ENCODE results near the gene SLC25A36. TPM values are rescaled to one million over a fixed set of nuclear protein-coding genes. Genes with fewer than 3 reads are reported as not detected.
"Not testable (repeated sequence)": the region's sequence is repeated elsewhere in the genome, so short reads cannot be mapped to it uniquely, and the experiment has no call there.

SLC25A36 gene
- total RNA-seq, 6 donors from 2014 or later: 49.2 to 172 (median 81.8) TPM

- H3K36me3 ChIP-seq: no peaks in the 10 kb centered on the region
- DNase-seq (no peak), ATAC-seq (ENCODE audit: low FRiP score in 2 of 2) (no peak)
- no peak overlapping the region for H3K27ac ChIP-seq
- no peak overlapping the region for H3K4me3 ChIP-seq
- peaks cover 24 to 57% (median 40%) of the 10 kb centered on the region in 4 donors for H3K4me1 ChIP-seq
- H3K27me3 ChIP-seq: no peaks in the 10 kb centered on the region
- no peaks in the 10 kb centered on the region for H3K9me3 ChIP-seq
- WGBS, 2 donors: 92 to 93% methylated on average over 5 of the region's 5 CpGs
- no peak for TF ChIP-seq POLR2A (IDR thresholded peaks at IDR 0.05)
- no peak for TF ChIP-seq CTCF (IDR thresholded peaks at IDR 0.05)
Observed at GRCh38 chr3:140948460-140949249, 7.0 kb downstream of the SLC25A36 start.

GRCh38 chr3:140950144-140950543 is 8.5 kb downstream of the SLC25A36 start:
- H3K4me3 ChIP-seq: no peak overlapping the region
- 81 to 88% methylated on average over 1 of the region's 1 CpG for WGBS, 2 donors
- TF ChIP-seq CTCF (IDR thresholded peaks at IDR 0.05) (no peak), POLR2AphosphoS5 (IDR thresholded peaks at IDR 0.05) (no peak), EP300 (IDR thresholded peaks at IDR 0.05) (no peak), POLR2A (IDR thresholded peaks at IDR 0.05) (no peak)
- ATAC-seq (ENCODE audit: low FRiP score in 2 of 2) (no peak), DNase-seq (no peak)
- H3K27me3 ChIP-seq: no peaks in the 10 kb centered on the region
- H3K36me3 ChIP-seq: no peaks in the 10 kb centered on the region
- H3K4me1 ChIP-seq: peaks cover 15 to 58% (median 34%) of the 10 kb centered on the region in 4 donors
- no peaks in the 10 kb centered on the region for H3K9me3 ChIP-seq
- no peak overlapping the region for H3K27ac ChIP-seq

- WGBS, 2 donors: 57 to 71% methylated on average over 2 of the region's 2 CpGs
- no peaks in the 10 kb centered on the region for H3K9me3 ChIP-seq
- no peak for TF ChIP-seq EP300 (IDR thresholded peaks at IDR 0.05)
- TF ChIP-seq POLR2AphosphoS5 (IDR thresholded peaks at IDR 0.05): no peak
- no peak for TF ChIP-seq CTCF (IDR thresholded peaks at IDR 0.05)
- no peak for TF ChIP-seq POLR2A (IDR thresholded peaks at IDR 0.05)
- DNase-seq (no peak), ATAC-seq (ENCODE audit: low FRiP score in 2 of 2) (no peak)
- H3K27me3 ChIP-seq: no peaks in the 10 kb centered on the region
- H3K27ac ChIP-seq: no peak overlapping the region
- no peaks in the 10 kb centered on the region for H3K36me3 ChIP-seq
- H3K4me1 ChIP-seq: peaks cover 10 to 64% (median 34%) of the 10 kb centered on the region in 4 donors
- no peak overlapping the region for H3K4me3 ChIP-seq
Observed at GRCh38 chr3:140950863-140951262, 9.2 kb downstream of the SLC25A36 start.

- H3K27ac ChIP-seq; DNase-seq; ATAC-seq (ENCODE audit: low FRiP score in 2 of 2); H3K9me3 ChIP-seq; H3K36me3 ChIP-seq; H3K27me3 ChIP-seq; H3K4me3 ChIP-seq: not testable (repeated sequence)
- peaks cover 11 to 72% (median 40%) of the 10 kb centered on the region in 4 donors for H3K4me1 ChIP-seq
- 81 to 86% methylated on average over 5 of the region's 5 CpGs for WGBS, 2 donors
Observed at GRCh38 chr3:140951750-140952149, 10.1 kb downstream of the SLC25A36 start.

- Histone ChIP-seq H3K9me3 (no peaks in the 10 kb centered on the region), H3K36me3 (peaks cover 0 to 6% (median 0%) of the 10 kb centered on the region in 4 donors), H3K27ac (peak overlapping the region in 2 of 4 donors; percentile 5 to 9), H3K4me1 (peaks cover 13 to 79% (median 45%) of the 10 kb centered on the region in 4 donors), H3K27me3 (no peaks in the 10 kb centered on the region), H3K4me3 (no peak overlapping the region)
- 77 to 83% methylated on average over 5 of the region's 5 CpGs for WGBS, 2 donors
- ATAC-seq (ENCODE audit: low FRiP score in 2 of 2) (no peak), DNase-seq (no peak)
- TF ChIP-seq POLR2A (IDR thresholded peaks at IDR 0.05) (no peak), POLR2AphosphoS5 (IDR thresholded peaks at IDR 0.05) (no peak), EP300 (IDR thresholded peaks at IDR 0.05) (no peak), CTCF (IDR thresholded peaks at IDR 0.05) (no peak)
Observed at GRCh38 chr3:140953028-140953960, 11.7 kb downstream of the SLC25A36 start.
